Right atrium auricular region (tissue), 2 donors: ENCODE data around the gene MAGEF1. TPM values are rescaled to one million over a fixed set of nuclear protein-coding genes. Genes with fewer than 3 reads are reported as not detected.

Source experiments
- DNase-seq: peaks from one replicate; pipeline ENCODE4 v3.0.0-alpha.2; 2019; ENCODE audit warnings: low spot score
- H3K27ac ChIP-seq, 2 donors: fragments of 200-600 bp; sonication (generic); 1 replicate in 1 of 2; 2 replicates in 1 of 2; pipeline ENCODE4 v1.5.1; 2016 to 2019
- H3K27me3 ChIP-seq, 2 donors: fragments of 200-600 bp; sonication (generic); one replicate each; pipeline versions ENCODE4 v1.5.1 to v1.6.0; 2017 to 2019
- H3K36me3 ChIP-seq: fragments of 200-600 bp; sonication (generic); one replicate; pipeline ENCODE4 v1.5.1; 2016
- H3K4me1 ChIP-seq, 2 donors: fragments of 200-600 bp; sonication (generic); one replicate each; pipeline versions ENCODE4 v1.5.1 to v1.6.0; 2017 to 2019
- H3K4me3 ChIP-seq, 2 donors: fragments of 200-600 bp; sonication (generic); 1 replicate in 1 of 2; 2 replicates in 1 of 2; pipeline ENCODE4 v1.5.1; 2017 to 2019; ENCODE audit warnings: mild to moderate bottlenecking in 1 of 2, moderate library complexity in 1 of 2
- H3K9me3 ChIP-seq, 2 donors: fragments of 200-600 bp; sonication (generic); one replicate each; pipeline ENCODE4 v1.5.1; 2019
- total RNA-seq, 2 donors: library from RNA; depleted of rRNA; stranded (reverse); fragments of >200 nt; gene quantifications; one replicate each; pipeline ENCODE4 v1.1.0, GENCODE V29; 2016
- TF ChIP-seq, protein P1 (sequence below), 2 donors: fragments of 200-600 bp; sonication (generic); IDR thresholded peaks; one replicate each; pipeline ENCODE4 v1.5.1; 2019; ENCODE audit warnings: antibody characterized with exemption in 2 of 2

The MAGEF1 gene
- total RNA-seq, 2 donors from 2014 or later: 26.9 to 32.2 TPM

DNA sequence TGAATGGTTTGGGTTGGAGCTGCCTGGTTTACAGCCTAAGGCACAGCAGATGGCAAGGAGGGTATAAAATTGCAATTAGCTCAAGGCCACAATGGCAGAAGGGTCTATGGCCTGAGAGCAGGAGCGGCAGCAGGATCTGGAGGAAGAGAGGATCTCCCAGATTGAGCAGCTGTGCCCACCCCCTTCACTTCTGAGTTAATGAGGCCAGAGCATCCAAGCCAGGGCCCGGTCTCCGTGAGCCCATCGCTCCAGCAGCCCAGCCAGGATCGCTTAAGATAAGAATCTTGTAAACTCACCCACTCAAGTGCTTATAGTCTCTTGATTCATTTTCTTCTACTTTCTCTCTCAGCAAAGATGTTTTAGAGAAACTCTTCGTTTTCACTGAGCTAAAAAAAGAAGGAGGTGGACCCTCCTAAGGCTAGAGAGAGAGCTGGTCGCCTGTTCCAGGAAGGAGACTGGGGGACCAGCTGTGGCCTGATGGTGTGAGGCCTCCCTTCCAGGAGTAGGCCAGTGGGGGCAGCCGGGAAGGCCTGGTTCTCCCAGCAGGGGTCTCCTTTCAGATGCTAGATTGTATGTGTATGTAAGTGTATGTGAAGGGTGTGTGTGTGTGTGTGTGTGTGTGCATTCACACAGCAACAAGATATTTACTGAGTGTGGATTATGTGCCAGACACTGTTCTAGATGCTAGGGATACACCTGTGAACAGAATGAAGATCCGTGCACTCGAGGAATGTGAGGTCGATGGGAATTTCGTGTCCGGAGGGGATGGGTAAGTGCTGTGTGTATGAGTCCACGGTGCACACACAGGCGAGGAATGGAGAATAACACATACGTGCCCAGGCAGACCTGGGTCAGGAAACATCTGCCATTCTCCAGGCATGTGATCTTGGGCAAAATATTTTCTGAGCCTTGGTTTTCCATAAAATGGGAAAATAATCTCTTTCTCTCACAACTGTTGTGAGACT lies 18.6 kb downstream of the MAGEF1 start:
- no peaks in the 10 kb centered on the region for H3K36me3 ChIP-seq
- no peak overlapping the region for H3K4me3 ChIP-seq
- H3K4me1 ChIP-seq: peaks cover 0 to 17% of the 10 kb centered on the region in 2 donors
- H3K9me3 ChIP-seq: no peaks in the 10 kb centered on the region
- no peak overlapping the region for H3K27ac ChIP-seq
- H3K27me3 ChIP-seq: no peaks in the 10 kb centered on the region
- no peak for DNase-seq
- TF ChIP-seq, protein P1, sequence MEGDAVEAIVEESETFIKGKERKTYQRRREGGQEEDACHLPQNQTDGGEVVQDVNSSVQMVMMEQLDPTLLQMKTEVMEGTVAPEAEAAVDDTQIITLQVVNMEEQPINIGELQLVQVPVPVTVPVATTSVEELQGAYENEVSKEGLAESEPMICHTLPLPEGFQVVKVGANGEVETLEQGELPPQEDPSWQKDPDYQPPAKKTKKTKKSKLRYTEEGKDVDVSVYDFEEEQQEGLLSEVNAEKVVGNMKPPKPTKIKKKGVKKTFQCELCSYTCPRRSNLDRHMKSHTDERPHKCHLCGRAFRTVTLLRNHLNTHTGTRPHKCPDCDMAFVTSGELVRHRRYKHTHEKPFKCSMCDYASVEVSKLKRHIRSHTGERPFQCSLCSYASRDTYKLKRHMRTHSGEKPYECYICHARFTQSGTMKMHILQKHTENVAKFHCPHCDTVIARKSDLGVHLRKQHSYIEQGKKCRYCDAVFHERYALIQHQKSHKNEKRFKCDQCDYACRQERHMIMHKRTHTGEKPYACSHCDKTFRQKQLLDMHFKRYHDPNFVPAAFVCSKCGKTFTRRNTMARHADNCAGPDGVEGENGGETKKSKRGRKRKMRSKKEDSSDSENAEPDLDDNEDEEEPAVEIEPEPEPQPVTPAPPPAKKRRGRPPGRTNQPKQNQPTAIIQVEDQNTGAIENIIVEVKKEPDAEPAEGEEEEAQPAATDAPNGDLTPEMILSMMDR (IDR thresholded peaks at IDR 0.05): no peak

DNA sequence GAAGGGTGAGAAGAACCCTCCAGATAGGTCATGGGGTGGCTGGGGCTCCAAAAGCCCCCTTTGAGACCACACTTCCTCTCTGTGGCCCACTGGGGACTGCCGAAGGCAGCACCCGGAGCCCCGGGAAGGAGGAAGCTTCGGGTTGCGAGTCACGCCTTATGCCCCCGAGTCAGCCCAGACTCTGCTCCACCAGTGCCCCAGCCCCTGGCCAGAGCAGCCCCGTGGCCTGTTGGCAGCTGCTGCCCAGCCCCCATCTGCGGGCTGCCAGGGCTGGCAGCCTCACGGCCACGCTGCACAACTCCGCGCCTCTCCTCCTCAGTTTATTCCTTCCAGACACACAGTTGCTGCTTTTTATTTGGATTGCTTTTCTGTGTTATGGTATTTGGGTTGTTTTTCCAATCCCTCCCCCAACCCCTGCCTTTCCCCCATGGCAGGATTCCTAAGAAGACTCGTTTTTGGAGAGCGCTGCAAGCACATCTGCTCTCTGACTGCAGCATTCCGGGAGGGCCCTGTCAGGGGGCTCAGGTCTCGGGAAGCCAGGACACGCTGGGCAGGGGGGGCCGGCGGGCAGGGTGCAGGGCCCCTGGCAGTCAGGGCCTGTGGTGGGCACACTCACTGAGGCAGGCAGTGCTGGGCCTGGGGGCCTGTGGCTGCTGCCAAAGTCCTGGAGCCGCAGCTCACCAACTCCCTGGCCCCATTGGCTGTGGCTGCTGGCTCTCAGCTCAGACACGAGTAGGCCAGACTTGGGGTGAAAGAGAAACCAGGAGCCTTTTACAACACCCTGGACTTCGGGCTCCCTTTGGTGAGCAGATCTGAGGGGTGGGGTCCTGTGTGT lies 20.2 kb downstream of the MAGEF1 start:
- TF ChIP-seq, protein P1 (IDR thresholded peaks at IDR 0.05): no peak
- DNase-seq: no peak
- no peak overlapping the region for H3K4me3 ChIP-seq
- no peaks in the 10 kb centered on the region for H3K27me3 ChIP-seq
- H3K4me1 ChIP-seq: peaks cover 0 to 27% of the 10 kb centered on the region in 2 donors
- no peaks in the 10 kb centered on the region for H3K9me3 ChIP-seq
- H3K36me3 ChIP-seq: no peaks in the 10 kb centered on the region
- H3K27ac ChIP-seq: peak overlapping the region; percentile 20 to 22

DNA sequence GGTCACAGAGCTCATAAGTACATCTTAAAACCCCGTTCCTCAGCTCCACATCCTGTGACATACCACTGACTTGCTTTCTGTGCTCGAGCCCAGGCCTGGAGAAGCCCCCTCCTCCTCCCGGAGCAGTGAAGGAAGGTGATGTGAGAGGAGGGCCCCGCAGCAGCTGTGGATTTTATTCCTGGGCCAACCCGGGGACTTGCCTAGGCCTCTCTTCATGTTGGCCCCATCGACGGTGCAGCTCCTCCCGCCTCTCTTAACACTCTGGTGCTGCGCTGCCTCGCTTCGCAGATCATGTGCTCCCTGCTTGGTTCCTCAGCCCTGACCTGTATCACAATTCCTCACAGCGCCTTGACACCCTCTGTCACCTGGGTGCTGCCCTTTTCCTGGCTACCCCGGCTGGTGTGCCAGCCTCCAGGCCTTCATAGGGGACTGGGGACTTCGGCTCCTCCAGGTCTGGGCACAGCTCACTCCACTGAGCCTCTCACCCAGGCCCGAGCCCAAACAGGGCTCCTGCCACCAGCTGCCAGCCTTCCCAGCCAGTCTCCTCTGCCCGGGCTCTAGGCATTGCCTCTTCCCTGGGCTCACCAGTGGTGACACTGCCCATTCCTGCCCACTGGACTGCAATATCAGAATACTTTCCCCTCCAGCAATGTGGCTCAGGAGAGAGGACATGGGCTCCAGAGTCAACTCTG lies 21.5 kb downstream of the MAGEF1 start:
- H3K36me3 ChIP-seq: no peaks in the 10 kb centered on the region
- DNase-seq: no peak
- no peaks in the 10 kb centered on the region for H3K9me3 ChIP-seq
- H3K4me3 ChIP-seq: no peak overlapping the region
- H3K4me1 ChIP-seq: peaks cover 0 to 34% of the 10 kb centered on the region in 2 donors
- H3K27me3 ChIP-seq: no peaks in the 10 kb centered on the region
- TF ChIP-seq, protein P1 (IDR thresholded peaks at IDR 0.05): no peak
- H3K27ac ChIP-seq: no peak overlapping the region

DNA sequence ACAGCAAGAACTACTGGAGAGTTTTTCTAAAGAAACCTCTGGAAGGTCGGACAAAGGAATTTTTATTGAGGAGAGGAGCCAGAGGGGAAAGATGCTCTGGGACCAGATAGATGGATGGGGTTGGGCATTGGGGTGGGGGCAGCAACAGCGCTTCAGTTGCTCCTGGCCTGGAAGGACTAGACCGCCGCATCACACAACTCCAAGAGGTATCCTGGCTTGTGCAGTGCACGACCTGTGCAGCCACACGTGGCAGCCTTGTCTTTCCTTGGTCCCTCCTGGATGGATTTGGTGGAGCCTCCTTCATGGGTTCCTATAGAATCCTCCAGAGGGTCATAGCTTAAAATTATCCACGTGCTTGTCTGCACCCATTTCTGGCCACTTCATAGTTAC lies 23.0 kb downstream of the MAGEF1 start:
- H3K4me3 ChIP-seq: no peak overlapping the region
- no peaks in the 10 kb centered on the region for H3K9me3 ChIP-seq
- DNase-seq: no peak
- H3K27ac ChIP-seq: peak overlapping the region; percentile 31 to 41
- H3K27me3 ChIP-seq: no peaks in the 10 kb centered on the region
- no peaks in the 10 kb centered on the region for H3K36me3 ChIP-seq
- peaks cover 0 to 34% of the 10 kb centered on the region in 2 donors for H3K4me1 ChIP-seq
- TF ChIP-seq, protein P1 (IDR thresholded peaks at IDR 0.05): no peak

DNA sequence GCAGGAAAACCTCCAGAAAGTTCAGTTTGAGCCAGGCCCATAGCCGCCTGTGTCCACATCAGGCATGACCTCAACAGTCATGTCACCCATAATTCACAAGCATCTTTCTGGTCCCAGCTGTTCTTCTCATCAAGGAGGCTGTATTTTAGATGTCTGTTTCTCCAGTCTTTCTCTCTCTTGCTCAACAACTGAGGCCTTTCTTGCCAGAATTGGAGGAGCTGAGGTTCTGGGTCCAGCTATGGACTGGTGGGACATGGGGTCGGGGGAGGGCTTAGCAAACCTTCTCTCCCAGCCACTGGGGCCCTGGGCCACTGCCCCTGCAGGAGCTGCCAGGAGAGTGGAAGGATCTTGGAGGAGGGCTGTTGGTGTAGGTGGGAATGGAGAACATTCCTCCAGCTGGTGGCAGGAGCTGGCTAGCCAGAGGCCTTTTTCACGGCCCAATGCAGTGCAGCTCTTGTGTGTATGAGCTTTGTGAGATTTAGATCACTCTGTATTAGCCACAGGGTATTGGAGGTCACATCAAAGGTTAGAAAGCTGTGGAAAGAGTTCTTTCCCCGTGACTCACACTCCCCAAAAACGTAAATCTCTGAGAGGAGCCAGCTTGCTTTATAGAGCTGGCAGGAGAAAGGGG lies 23.5 kb downstream of the MAGEF1 start:
- Histone ChIP-seq H3K4me3 (no peak overlapping the region), H3K4me1 (peaks cover 0 to 34% of the 10 kb centered on the region in 2 donors), H3K27ac (peak overlapping the region; percentile 31 to 41), H3K9me3 (no peaks in the 10 kb centered on the region), H3K27me3 (no peaks in the 10 kb centered on the region), H3K36me3 (no peaks in the 10 kb centered on the region)
- DNase-seq: no peak
- TF ChIP-seq, protein P1 (IDR thresholded peaks at IDR 0.05): no peak
